NCI-H524 treated with DMSO at 0.1 percent for 48 hours (cell line): ENCODE measurements around the gene KHNYN.
A peak's percentile ranks its signal among the peaks of the same experiment; 100 is the strongest.
"Not testable (repeated sequence)": the region's sequence is repeated elsewhere in the genome, so short reads cannot be mapped to it uniquely, and the experiment has no call there.

ENCODE experiments used
- DNase-seq: peaks from one replicate; lab custom pipeline; 2025; lab: John Stamatoyannopoulos, UW

KHNYN gene

GRCh38 chr14:24437736-24438067 lies 7.9 kb downstream of the KHNYN start:
- DNase-seq, result no peak

- DNase-seq, result no peak
Measured at GRCh38 chr14:24438223-24439097, 8.7 kb downstream of the KHNYN start.

- no peak for DNase-seq
Measured at GRCh38 chr14:24439257-24439656, 9.5 kb downstream of the KHNYN start.

GRCh38 chr14:24439830-24440605 lies 10.3 kb downstream of the KHNYN start:
- no peak for DNase-seq

- no peak for DNase-seq
Measured at GRCh38 chr14:24440606-24441399, 11.0 kb downstream of the KHNYN start.

GRCh38 chr14:24441485-24441884 lies 11.7 kb downstream of the KHNYN start:
- DNase-seq, result no peak

- DNase-seq, result peak; percentile 26
Measured at GRCh38 chr14:24441904-24442239, 12.1 kb downstream of the KHNYN start.

- peak; percentile 99 for DNase-seq
Measured at GRCh38 chr14:24442240-24443052, 12.7 kb downstream of the KHNYN start, which contains the start of gene SDR39U1. TSS of gene SDR39U1 (minus strand) at chr14:24442776. CDS start at chr14:24442769, 7 bp downstream.

GRCh38 chr14:24443053-24443665 lies 13.4 kb downstream of the KHNYN start:
- no peak for DNase-seq

GRCh38 chr14:24450828-24451227 lies 21.1 kb downstream of the KHNYN start:
- DNase-seq, result not testable (repeated sequence)

- no peak for DNase-seq
Measured at GRCh38 chr14:24456980-24457379, 27.2 kb downstream of the KHNYN start.

GRCh38 chr14:24458736-24459135 lies 29.0 kb downstream of the KHNYN start:
- no peak for DNase-seq

- DNase-seq, result no peak
Measured at GRCh38 chr14:24459331-24459730, 29.6 kb downstream of the KHNYN start.

GRCh38 chr14:24461336-24461735 lies 31.6 kb downstream of the KHNYN start:
- no peak for DNase-seq

- DNase-seq, result no peak
Measured at GRCh38 chr14:24463017-24463883, 33.5 kb downstream of the KHNYN start.

- DNase-seq, result no peak
Measured at GRCh38 chr14:24463884-24464785, 34.4 kb downstream of the KHNYN start.

- DNase-seq, result no peak
Measured at GRCh38 chr14:24465368-24465767, 35.6 kb downstream of the KHNYN start.

- no peak for DNase-seq
Measured at GRCh38 chr14:24465805-24466204, 36.1 kb downstream of the KHNYN start.

GRCh38 chr14:24470450-24470849 lies 40.7 kb downstream of the KHNYN start:
- not testable (repeated sequence) for DNase-seq
